GM23248 (cell line): ENCODE data around the gene MIER2.

Experiments used
- EZH2 ChIP-seq: fragments of 200-600 bp; sonication (generic); IDR thresholded peaks from 2 replicates; pipeline ENCODE4 v1.6.1; 2018; ENCODE audit warnings: antibody characterized with exemption, mild to moderate bottlenecking; ENCODE audit not compliant: insufficient read depth, poor library complexity, severe bottlenecking
- EZH2phosphoT487 ChIP-seq: fragments of 200-600 bp; sonication (generic); IDR thresholded peaks from 2 replicates; pipeline ENCODE4 v1.6.1; 2018; ENCODE audit warnings: antibody characterized with exemption, moderate library complexity, mild to moderate bottlenecking, low read depth; ENCODE audit not compliant: insufficient read depth

GRCh38 chr19:280541-281009 lies 64.0 kb downstream of the MIER2 start:
- TF ChIP-seq EZH2 = no peak
- TF ChIP-seq EZH2phosphoT487 = no peak
